ENCODE measurements around the gene NOPCHAP1.

DNA sequence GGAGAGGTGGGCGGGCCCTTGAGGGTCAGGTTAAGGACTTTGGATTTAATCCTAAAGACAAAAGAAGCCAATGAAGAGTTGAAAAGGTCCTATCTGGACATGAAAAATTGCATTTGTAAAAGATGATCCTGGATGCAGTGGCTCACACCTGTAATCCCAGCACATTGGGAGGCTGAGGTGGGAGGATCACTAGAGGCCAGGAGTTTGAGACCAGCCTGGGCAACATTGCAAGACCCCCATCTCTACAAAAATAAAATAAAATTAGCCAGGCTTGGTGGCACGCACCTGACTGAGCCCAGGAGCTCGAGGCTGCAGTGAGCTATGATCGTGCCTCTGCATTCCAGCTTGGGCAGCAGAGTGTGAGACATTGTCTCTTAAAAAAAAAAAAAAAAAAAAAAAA, 25.7 kb upstream of the NOPCHAP1 start:
- TF ChIP-seq GATA2 (IDR thresholded peaks at IDR 0.05; ENCODE audit: low read depth, low read length) (no peak), GATA3 (IDR thresholded peaks at IDR 0.05; ENCODE audit: low read depth, low read length) (no peak)
